SK-N-SH (cell line): ENCODE data around the gene B3GALT6. TPM values are rescaled to one million over a fixed set of nuclear protein-coding genes. Genes with fewer than 3 reads are reported as not detected.

Experiments
- CTCF ChIA-PET: fragments of 300-600, 350-600 bp; formaldehyde crosslinking; extraction: SDS; loops from one replicate; lab custom pipeline; 2021; lab: Yijun Ruan, JAX
- POLR2A ChIA-PET: fragments of 350-600 bp; sonication (Branson Sonifier 250); formaldehyde crosslinking; extraction: SDS; loops from one replicate; lab custom pipeline; 2020; ENCODE audit warnings: antibody characterized with exemption, inconsistent platforms; lab: Yijun Ruan, JAX
- DNase-seq: peaks from one replicate; pipeline ENCODE4 v3.0.0; 2012
- H2AFZ ChIP-seq: fragments of 200-600 bp; sonication (generic); 2 replicates; pipeline ENCODE4 v1.8.1; 2016; ENCODE audit warnings: antibody characterized with exemption, mild to moderate bottlenecking, low read depth
- H3F3A ChIP-seq: fragments of 200-600 bp; sonication (generic); replicated peaks from 2 replicates; pipeline ENCODE3; 2016; ENCODE audit warnings: antibody characterized with exemption, mild to moderate bottlenecking; ENCODE audit not compliant: insufficient read depth
- H3K27ac ChIP-seq, 2 experiments: fragments of 200-500 bp in 1 of 2; fragments of 200-600 bp in 1 of 2; sonication (Bioruptor generic) in 1 of 2; sonication (generic), shearing (Covaris generic) in 1 of 2; 2 replicates each; pipeline versions ENCODE4 v1.5.1 to v1.6.1; 2014 to 2016; ENCODE audit warnings: low read depth in 2 of 2, inconsistent platforms in 1 of 2, low read length in 1 of 2, mild to moderate bottlenecking in 1 of 2, mixed read lengths in 1 of 2
- H3K27me3 ChIP-seq: fragments of 200-600 bp; sonication (generic), shearing (Covaris generic); 2 replicates; pipeline ENCODE4 v1.6.1; 2016; ENCODE audit warnings: mixed run types; ENCODE audit not compliant: insufficient read depth
- H3K36me3 ChIP-seq, 2 experiments: fragments of 200-500 bp in 1 of 2; fragments of 200-600 bp in 1 of 2; sonication (Bioruptor generic) in 1 of 2; sonication (generic) in 1 of 2; replicated peaks in 1 of 2; 2 replicates each; pipeline versions ENCODE3 to v1.5.1; 2014 to 2016; ENCODE audit warnings: low read length in 1 of 2, mild to moderate bottlenecking in 1 of 2; ENCODE audit not compliant: insufficient read depth in 2 of 2, control insufficient read depth in 1 of 2
- H3K4me1 ChIP-seq, 2 experiments: fragments of 200-500 bp in 1 of 2; fragments of 200-600 bp in 1 of 2; sonication (Bioruptor generic) in 1 of 2; sonication (generic), shearing (Covaris generic) in 1 of 2; 2 replicates each; pipeline versions ENCODE4 v1.5.1 to v1.6.1; 2014 to 2016; ENCODE audit warnings: low read depth in 1 of 2, low read length in 1 of 2, mixed run types in 1 of 2; ENCODE audit not compliant: insufficient read depth in 2 of 2, control insufficient read depth in 1 of 2
- H3K4me2 ChIP-seq: fragments of 200-600 bp; sonication (generic), shearing (Covaris generic); 2 replicates; pipeline ENCODE4 v1.6.1; 2017; ENCODE audit warnings: mixed run types
- H3K4me3 ChIP-seq, 2 experiments: fragments of 200-500 bp in 1 of 2; fragments of 200-600 bp in 1 of 2; sonication (Bioruptor generic) in 1 of 2; sonication (generic), shearing (Covaris generic) in 1 of 2; 2 replicates each; pipeline versions ENCODE4 v1.5.1 to v1.8.1; 2014 to 2016; ENCODE audit warnings: low read depth in 2 of 2, inconsistent platforms in 1 of 2, low read length in 1 of 2, mild to moderate bottlenecking in 1 of 2, mixed read lengths in 1 of 2, moderate library complexity in 1 of 2
- H3K79me2 ChIP-seq: fragments of 200-600 bp; sonication (generic); 2 replicates; pipeline ENCODE4 v1.8.1; 2017; ENCODE audit warnings: mild to moderate bottlenecking; ENCODE audit not compliant: insufficient read depth
- H3K9ac ChIP-seq: fragments of 200-600 bp; sonication (generic); 2 replicates; pipeline ENCODE4 v1.6.1; 2017; ENCODE audit warnings: mixed run types
- H3K9me2 ChIP-seq: fragments of 200-600 bp; sonication (generic); 2 replicates; pipeline ENCODE4 v1.6.1; 2017; ENCODE audit warnings: mixed run types
- H3K9me3 ChIP-seq: fragments of 200-600 bp; sonication (generic); 2 replicates; pipeline ENCODE4 v1.6.1; 2017; ENCODE audit warnings: mixed run types, mild to moderate bottlenecking, moderate library complexity
- H4K20me1 ChIP-seq: fragments of 200-600 bp; sonication (generic); 2 replicates; pipeline ENCODE4 v1.6.1; 2017; ENCODE audit warnings: mild to moderate bottlenecking, mixed run types; ENCODE audit not compliant: insufficient read depth
- CHD2 ChIP-seq: fragments of 150-350 bp; IDR thresholded peaks from 2 replicates; pipeline ENCODE4 v1.6.1; 2018; ENCODE audit warnings: low read length; ENCODE audit not compliant: partially characterized antibody
- EZH2phosphoT487 ChIP-seq: fragments of 200-600 bp; sonication (generic); IDR thresholded peaks from 2 replicates; pipeline ENCODE4 v1.6.1; 2017; ENCODE audit warnings: low read depth, mixed run types, mild to moderate bottlenecking, antibody characterized with exemption, moderate library complexity, borderline replicate concordance
- FOSL2 ChIP-seq: IDR thresholded peaks from 2 replicates; pipeline ENCODE4 v1.4.0; 2012; ENCODE audit warnings: low read depth, mild to moderate bottlenecking, moderate library complexity, borderline replicate concordance
- FOXJ3 ChIP-seq: sonication (generic); formaldehyde crosslinking; IDR thresholded peaks from 2 replicates; pipeline ENCODE4 v1.5.1; 2020; ENCODE audit warnings: mild to moderate bottlenecking, missing genetic modification reagents
- JUND ChIP-seq: IDR thresholded peaks from 2 replicates; pipeline ENCODE4 v1.4.0; 2012
- MXI1 ChIP-seq: IDR thresholded peaks from 2 replicates; pipeline ENCODE4 v1.6.1; 2012; ENCODE audit warnings: mild to moderate bottlenecking, low read depth, low read length, improper control_type of control experiment
- NFIC ChIP-seq: IDR thresholded peaks from 2 replicates; pipeline ENCODE4 v1.4.0; 2012; ENCODE audit warnings: borderline replicate concordance
- POLR2AphosphoS5 ChIP-seq: IDR thresholded peaks from 2 replicates; pipeline ENCODE4 v1.6.1; 2012; ENCODE audit warnings: low read depth, low read length
- RAD21 ChIP-seq: IDR thresholded peaks from 2 replicates; pipeline ENCODE4 v1.6.1; 2012; ENCODE audit warnings: mild to moderate bottlenecking, low read length
- RCOR1 ChIP-seq: fragments of 150-350 bp; IDR thresholded peaks from 2 replicates; pipeline ENCODE4 v1.6.1; 2017; ENCODE audit warnings: antibody characterized with exemption, low read length
- RFX5 ChIP-seq: IDR thresholded peaks from 2 replicates; pipeline ENCODE4 v1.6.1; 2012; ENCODE audit warnings: mild to moderate bottlenecking, improper control_type of control experiment, low read length
- RXRA ChIP-seq: IDR thresholded peaks from 2 replicates; pipeline ENCODE4 v1.4.0; 2012; ENCODE audit warnings: low read depth, mild to moderate bottlenecking, borderline replicate concordance
- SIN3A ChIP-seq: IDR thresholded peaks from 2 replicates; pipeline ENCODE4 v1.6.1; 2012; ENCODE audit warnings: low read depth, mild to moderate bottlenecking, low read length, moderate library complexity, borderline replicate concordance
- TAF1 ChIP-seq: IDR thresholded peaks from 2 replicates; pipeline ENCODE4 v1.6.1; 2012; ENCODE audit warnings: low read depth, mild to moderate bottlenecking, low read length, moderate library complexity, borderline replicate concordance
- TEAD4 ChIP-seq: IDR thresholded peaks from 2 replicates; pipeline ENCODE4 v1.4.0; 2012; ENCODE audit warnings: mild to moderate bottlenecking, borderline replicate concordance; ENCODE audit not compliant: insufficient read depth
- WGBS: methylation state at CpG from one replicate; pipeline ENCODE4 v1.1.6; 2017; ENCODE audit warnings: low lambda C conversion rate; 5-methylcytosine and 5-hydroxymethylcytosine counted together
- polyA plus RNA-seq, 3 experiments: library from polyadenylated mRNA; depleted of rRNA; stranded (reverse); fragments of >200 nt; gene quantifications; 2 replicates each; pipeline ENCODE4 v1.2.3, GENCODE V29; 2012
- TF ChIP-seq, protein P1 (sequence below): fragments of 150-350 bp; IDR thresholded peaks from 2 replicates; pipeline ENCODE4 v1.6.1; 2017; ENCODE audit warnings: antibody characterized with exemption, low read length, low read depth, borderline replicate concordance
- TF ChIP-seq, protein P2 (sequence below): fragments of 150-350 bp; IDR thresholded peaks from 2 replicates; pipeline ENCODE4 v1.6.1; 2016; ENCODE audit warnings: mild to moderate bottlenecking, low read depth, low read length

B3GALT6 gene
- polyA plus RNA-seq, 1 of the 3 experiments (the other 2 are of a cell fraction), result 38.8 TPM

DNA sequence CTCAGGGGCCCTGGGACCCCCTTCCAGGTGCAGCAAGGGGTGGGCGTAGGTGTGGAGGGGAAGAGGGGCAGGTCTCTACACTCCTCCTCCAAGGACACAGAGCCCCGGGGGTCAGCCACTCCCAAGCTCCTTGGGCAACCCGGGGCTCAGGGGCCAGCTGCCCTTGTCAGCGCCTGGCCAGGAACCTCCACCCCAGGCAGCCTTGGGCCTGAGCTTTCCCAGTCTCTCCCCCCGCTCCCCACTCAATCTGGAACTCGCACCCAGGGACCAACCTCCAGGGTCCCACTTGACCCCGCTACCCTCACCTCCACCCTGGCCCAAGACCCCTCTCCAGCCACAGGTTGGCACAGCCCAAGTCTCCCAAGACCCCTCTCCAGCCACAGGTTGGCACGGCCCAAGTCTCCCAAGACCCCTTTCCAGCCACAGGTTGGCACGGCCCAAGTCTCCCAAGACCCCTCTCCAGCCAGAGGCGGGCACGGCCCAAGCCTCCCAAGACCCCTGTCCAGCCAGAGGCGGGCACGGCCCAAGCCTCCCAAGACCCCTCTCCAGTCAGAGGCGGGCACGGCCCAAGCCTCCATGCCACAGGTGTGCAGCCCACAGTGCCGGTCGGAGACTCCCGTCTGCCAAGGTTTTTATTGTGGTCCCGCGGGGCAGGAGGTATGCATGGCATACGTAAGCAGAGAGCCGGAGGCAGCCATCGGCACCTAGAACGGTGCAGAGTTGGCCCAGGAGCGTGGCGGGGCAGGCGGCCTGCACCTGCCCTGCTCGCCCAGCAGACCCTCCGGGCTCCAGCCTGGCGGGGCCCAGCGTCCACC, 21.1 kb upstream of the B3GALT6 start:
- Histone ChIP-seq H3K27me3 (peaks cover 7% of the 10 kb centered on the region; the same call in 1 of the 2 replicates), H4K20me1 (no peaks in the 10 kb centered on the region), H3K9ac (no peak overlapping the region), H3K4me1 (peaks cover 3 to 5% of the 10 kb centered on the region in 2 experiments; a peak in 1 of 4 replicates), H3K79me2 (no peaks in the 10 kb centered on the region), H3K9me2 (no peaks in the 10 kb centered on the region), H3K4me2 (no peak overlapping the region), H3K9me3 (no peaks in the 10 kb centered on the region), H3K4me3 (no peak overlapping the region), H2AFZ (no peak overlapping the region), H3K36me3 (no peaks in the 10 kb centered on the region), H3K27ac (no peak overlapping the region), H3F3A (no peaks in the 10 kb centered on the region)
- POLR2A ChIA-PET, result no interaction called here
- TF ChIP-seq RAD21, result no peak
- TF ChIP-seq MXI1, result no peak
- TF ChIP-seq SIN3A, result no peak
- TF ChIP-seq CHD2, result no peak
- no peak for TF ChIP-seq POLR2AphosphoS5
- TF ChIP-seq, protein P1, sequence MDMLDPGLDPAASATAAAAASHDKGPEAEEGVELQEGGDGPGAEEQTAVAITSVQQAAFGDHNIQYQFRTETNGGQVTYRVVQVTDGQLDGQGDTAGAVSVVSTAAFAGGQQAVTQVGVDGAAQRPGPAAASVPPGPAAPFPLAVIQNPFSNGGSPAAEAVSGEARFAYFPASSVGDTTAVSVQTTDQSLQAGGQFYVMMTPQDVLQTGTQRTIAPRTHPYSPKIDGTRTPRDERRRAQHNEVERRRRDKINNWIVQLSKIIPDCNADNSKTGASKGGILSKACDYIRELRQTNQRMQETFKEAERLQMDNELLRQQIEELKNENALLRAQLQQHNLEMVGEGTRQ, result no peak
- no peak for TF ChIP-seq TEAD4
- no peak for TF ChIP-seq NFIC
- TF ChIP-seq, protein P2, sequence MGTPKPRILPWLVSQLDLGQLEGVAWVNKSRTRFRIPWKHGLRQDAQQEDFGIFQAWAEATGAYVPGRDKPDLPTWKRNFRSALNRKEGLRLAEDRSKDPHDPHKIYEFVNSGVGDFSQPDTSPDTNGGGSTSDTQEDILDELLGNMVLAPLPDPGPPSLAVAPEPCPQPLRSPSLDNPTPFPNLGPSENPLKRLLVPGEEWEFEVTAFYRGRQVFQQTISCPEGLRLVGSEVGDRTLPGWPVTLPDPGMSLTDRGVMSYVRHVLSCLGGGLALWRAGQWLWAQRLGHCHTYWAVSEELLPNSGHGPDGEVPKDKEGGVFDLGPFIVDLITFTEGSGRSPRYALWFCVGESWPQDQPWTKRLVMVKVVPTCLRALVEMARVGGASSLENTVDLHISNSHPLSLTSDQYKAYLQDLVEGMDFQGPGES, result no peak
- no peak for TF ChIP-seq TAF1
- TF ChIP-seq RXRA, result no peak
- TF ChIP-seq FOXJ3 (CRISPR knock-in tag), result no peak
- no peak for TF ChIP-seq EZH2phosphoT487
- no peak for TF ChIP-seq FOSL2
- TF ChIP-seq RFX5, result no peak
- no peak for TF ChIP-seq JUND
- no peak for TF ChIP-seq RCOR1
- WGBS, result 80% methylated on average over 1 of the region's 31 CpGs
- CTCF ChIA-PET, result interaction anchor here (1.0 kb wide), 1 partner anchor 217 kb away, joined by 3 read pairs; no protein-coding TSS in a partner anchor
- DNase-seq, result peak; percentile 32
